Left kidney (tissue), 2 donors: ENCODE results near the gene KCNQ1. TPM values are rescaled to one million over a fixed set of nuclear protein-coding genes. Genes with fewer than 3 reads are reported as not detected.

Experiments used
- DNase-seq: peaks from one replicate; pipeline ENCODE4 v3.0.0-alpha.2; 2013
- polyA plus RNA-seq: library from polyadenylated mRNA; unstranded; fragments of 120-200 nt; gene quantifications from one replicate; pipeline ENCODE4 v1.2.1, GENCODE V29; 2013; ENCODE audit not compliant: insufficient read length

KCNQ1 gene
- polyA plus RNA-seq, 1 donor, result 9.1 TPM

- DNase-seq, result no peak
Measured at GRCh38 chr11:2761131-2762030, 316.6 kb downstream of the KCNQ1 start.

- DNase-seq, result no peak
Measured at GRCh38 chr11:2762031-2762380, 317.2 kb downstream of the KCNQ1 start.

GRCh38 chr11:2762451-2762850 lies 317.6 kb downstream of the KCNQ1 start:
- DNase-seq, result no peak

- DNase-seq, result no peak
Measured at GRCh38 chr11:2763984-2764383, 319.2 kb downstream of the KCNQ1 start.

GRCh38 chr11:2765491-2765890 lies 320.7 kb downstream of the KCNQ1 start:
- DNase-seq, result no peak

GRCh38 chr11:2766166-2766565 lies 321.4 kb downstream of the KCNQ1 start:
- no peak for DNase-seq

- no peak for DNase-seq
Measured at GRCh38 chr11:2767071-2767470, 322.3 kb downstream of the KCNQ1 start.

GRCh38 chr11:2767801-2768200 lies 323.0 kb downstream of the KCNQ1 start:
- DNase-seq, result no peak

GRCh38 chr11:2768471-2769408 lies 323.9 kb downstream of the KCNQ1 start:
- DNase-seq, result no peak

GRCh38 chr11:2769409-2770095 lies 324.7 kb downstream of the KCNQ1 start:
- no peak for DNase-seq

- DNase-seq, result no peak
Measured at GRCh38 chr11:2770096-2770751, 325.4 kb downstream of the KCNQ1 start.

- DNase-seq, result no peak
Measured at GRCh38 chr11:2770761-2771301, 326.0 kb downstream of the KCNQ1 start.

GRCh38 chr11:2771758-2772466 lies 327.1 kb downstream of the KCNQ1 start:
- DNase-seq, result no peak

GRCh38 chr11:2772544-2773031 lies 327.8 kb downstream of the KCNQ1 start:
- no peak for DNase-seq

GRCh38 chr11:2774173-2775082 lies 329.6 kb downstream of the KCNQ1 start:
- DNase-seq, result no peak

GRCh38 chr11:2775083-2775625 lies 330.3 kb downstream of the KCNQ1 start:
- DNase-seq, result no peak

- DNase-seq, result no peak
Measured at GRCh38 chr11:2775626-2776350, 331.0 kb downstream of the KCNQ1 start.

- DNase-seq, result no peak
Measured at GRCh38 chr11:2776351-2777061, 331.7 kb downstream of the KCNQ1 start.
